SK-N-SH treated with all-trans-retinoic acid at 6 μM for 48 hours (cell line): Measurements from ENCODE around the gene SAMD11.

Experiments used
- ATAC-seq: fragments of 200-7000 bp; cut with Tn5 transposase; 3 replicates; pipeline ENCODE4 v1.9.1; 2020; ENCODE audit warnings: mild to moderate bottlenecking, moderate library complexity
- ARNTL ChIP-seq: fragments of 450-650 bp; formaldehyde crosslinking; IDR thresholded peaks from 2 replicates; pipeline ENCODE4 v1.5.0; 2020; ENCODE audit warnings: low read depth, mild to moderate bottlenecking, moderate library complexity, borderline replicate concordance
- BACH2 ChIP-seq: fragments of 250-450 bp; sonication (Bioruptor Pico); IDR thresholded peaks from 2 replicates; pipeline ENCODE4 v1.9.0; 2021; ENCODE audit warnings: mild to moderate bottlenecking, borderline replicate concordance
- CSDC2 ChIP-seq: fragments of 250-450 bp; sonication (Bioruptor Pico); IDR thresholded peaks from 2 replicates; pipeline ENCODE4 v1.5.0; 2020; ENCODE audit warnings: mild to moderate bottlenecking, moderate library complexity
- ESRRG ChIP-seq: fragments of 250-450 bp; sonication (Bioruptor Pico); IDR thresholded peaks from 2 replicates; pipeline ENCODE4 v1.6.1; 2021; ENCODE audit warnings: mild to moderate bottlenecking
- GLIS3 ChIP-seq: fragments of 250-450 bp; sonication (Bioruptor Pico); IDR thresholded peaks from 2 replicates; pipeline ENCODE4 v1.5.0; 2020; ENCODE audit warnings: mild to moderate bottlenecking, moderate library complexity
- ISL1 ChIP-seq: fragments of 250-450 bp; sonication (Bioruptor Pico); IDR thresholded peaks from 2 replicates; pipeline ENCODE4 v2.1.2; 2022; ENCODE audit warnings: mild to moderate bottlenecking, moderate library complexity
- OSR1 ChIP-seq: fragments of 250-450 bp; sonication (Bioruptor Pico); IDR thresholded peaks from 2 replicates; pipeline ENCODE4 v1.8.0; 2022; ENCODE audit warnings: moderate library complexity, mild to moderate bottlenecking, inconsistent platforms
- RARB ChIP-seq: fragments of 250-450 bp; sonication (Bioruptor Pico); IDR thresholded peaks from 2 replicates; pipeline ENCODE4 v1.8.0; 2021; ENCODE audit warnings: mild to moderate bottlenecking, moderate library complexity
- SNAI2 ChIP-seq: fragments of 250-450 bp; sonication (Bioruptor Pico); IDR thresholded peaks from 2 replicates; pipeline ENCODE4 v1.5.0; 2020; ENCODE audit warnings: mild to moderate bottlenecking, moderate library complexity
- TCF4 ChIP-seq: fragments of 250-450 bp; sonication (Bioruptor Pico); IDR thresholded peaks from 2 replicates; pipeline ENCODE4 v1.8.0; 2021; ENCODE audit warnings: mild to moderate bottlenecking, moderate library complexity, borderline replicate concordance
- ZC3H10 ChIP-seq: fragments of 250-450 bp; sonication (Bioruptor Pico); IDR thresholded peaks from 2 replicates; pipeline ENCODE4 v1.5.1; 2021; ENCODE audit warnings: mild to moderate bottlenecking, moderate library complexity
- ZFP3 ChIP-seq: fragments of 250-450 bp; sonication (Bioruptor Pico); IDR thresholded peaks from 2 replicates; pipeline ENCODE4 v1.5.0; 2020; ENCODE audit warnings: mild to moderate bottlenecking, moderate library complexity
- ZFP30 ChIP-seq: fragments of 450-650 bp; formaldehyde crosslinking; IDR thresholded peaks from 2 replicates; pipeline ENCODE4 v1.5.0; 2022; ENCODE audit warnings: mild to moderate bottlenecking, moderate library complexity
- ZNF565 ChIP-seq: fragments of 450-650 bp; formaldehyde crosslinking; conservative IDR thresholded peaks from 2 replicates; pipeline ENCODE4 v1.5.0; 2020; ENCODE audit warnings: low read depth, mild to moderate bottlenecking, moderate library complexity
- ZNF70 ChIP-seq: fragments of 450-650 bp; formaldehyde crosslinking; IDR thresholded peaks from 2 replicates; pipeline ENCODE4 v1.5.0; 2020; ENCODE audit warnings: mild to moderate bottlenecking, moderate library complexity
- ZNF8 ChIP-seq: fragments of 450-650 bp; formaldehyde crosslinking; IDR thresholded peaks from 2 replicates; pipeline ENCODE4 v1.5.0; 2020; ENCODE audit warnings: mild to moderate bottlenecking, moderate library complexity
- TF ChIP-seq, protein P1 (sequence below): fragments of 250-450 bp; sonication (Bioruptor Pico); IDR thresholded peaks from 2 replicates; pipeline ENCODE4 v1.5.0; 2020; ENCODE audit warnings: mild to moderate bottlenecking, moderate library complexity
- TF ChIP-seq, protein P2 (sequence below): fragments of 250-450 bp; sonication (Bioruptor Pico); IDR thresholded peaks from 2 replicates; pipeline ENCODE4 v1.8.0; 2020; ENCODE audit warnings: mild to moderate bottlenecking, moderate library complexity, borderline replicate concordance
- TF ChIP-seq, protein P3 (sequence below): fragments of 250-450 bp; sonication (Bioruptor Pico); IDR thresholded peaks from 2 replicates; pipeline ENCODE4 v1.5.1; 2020; ENCODE audit warnings: low read depth, mild to moderate bottlenecking, moderate library complexity
- TF ChIP-seq, protein P4 (sequence below): fragments of 250-450 bp; sonication (Bioruptor Pico); IDR thresholded peaks from 2 replicates; pipeline ENCODE4 v1.5.1; 2021; ENCODE audit warnings: mild to moderate bottlenecking, moderate library complexity

SAMD11 gene

DNA sequence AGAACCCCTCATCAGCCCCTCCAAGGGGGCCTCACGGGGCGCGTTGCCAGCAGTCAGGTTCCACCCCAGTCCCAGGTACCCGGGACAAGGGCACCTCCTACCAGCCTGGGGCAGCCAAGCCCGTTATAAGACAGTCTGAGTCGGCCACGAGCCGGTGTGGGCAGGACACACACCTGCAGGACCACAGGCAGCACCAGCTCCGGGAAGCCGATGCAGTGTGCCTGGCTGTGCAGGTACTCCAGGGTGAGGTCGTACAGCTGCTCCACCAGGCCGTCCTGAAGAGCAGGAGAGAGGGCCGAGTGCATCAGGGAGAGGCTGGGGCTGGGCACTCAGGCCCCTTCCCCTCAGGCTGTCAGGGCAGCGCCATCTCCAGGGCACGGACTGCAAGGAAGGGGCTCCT is 24.2 kb downstream of the SAMD11 start:
- TF ChIP-seq OSR1 (no peak), RARB (CRISPR knock-in tag) (no peak), GLIS3 (CRISPR knock-in tag) (no peak), ZNF70 (CRISPR knock-in tag) (no peak), ESRRG (CRISPR knock-in tag) (no peak), ZFP30 (CRISPR knock-in tag) (no peak), ARNTL (CRISPR knock-in tag) (no peak)
- TF ChIP-seq, protein P1, sequence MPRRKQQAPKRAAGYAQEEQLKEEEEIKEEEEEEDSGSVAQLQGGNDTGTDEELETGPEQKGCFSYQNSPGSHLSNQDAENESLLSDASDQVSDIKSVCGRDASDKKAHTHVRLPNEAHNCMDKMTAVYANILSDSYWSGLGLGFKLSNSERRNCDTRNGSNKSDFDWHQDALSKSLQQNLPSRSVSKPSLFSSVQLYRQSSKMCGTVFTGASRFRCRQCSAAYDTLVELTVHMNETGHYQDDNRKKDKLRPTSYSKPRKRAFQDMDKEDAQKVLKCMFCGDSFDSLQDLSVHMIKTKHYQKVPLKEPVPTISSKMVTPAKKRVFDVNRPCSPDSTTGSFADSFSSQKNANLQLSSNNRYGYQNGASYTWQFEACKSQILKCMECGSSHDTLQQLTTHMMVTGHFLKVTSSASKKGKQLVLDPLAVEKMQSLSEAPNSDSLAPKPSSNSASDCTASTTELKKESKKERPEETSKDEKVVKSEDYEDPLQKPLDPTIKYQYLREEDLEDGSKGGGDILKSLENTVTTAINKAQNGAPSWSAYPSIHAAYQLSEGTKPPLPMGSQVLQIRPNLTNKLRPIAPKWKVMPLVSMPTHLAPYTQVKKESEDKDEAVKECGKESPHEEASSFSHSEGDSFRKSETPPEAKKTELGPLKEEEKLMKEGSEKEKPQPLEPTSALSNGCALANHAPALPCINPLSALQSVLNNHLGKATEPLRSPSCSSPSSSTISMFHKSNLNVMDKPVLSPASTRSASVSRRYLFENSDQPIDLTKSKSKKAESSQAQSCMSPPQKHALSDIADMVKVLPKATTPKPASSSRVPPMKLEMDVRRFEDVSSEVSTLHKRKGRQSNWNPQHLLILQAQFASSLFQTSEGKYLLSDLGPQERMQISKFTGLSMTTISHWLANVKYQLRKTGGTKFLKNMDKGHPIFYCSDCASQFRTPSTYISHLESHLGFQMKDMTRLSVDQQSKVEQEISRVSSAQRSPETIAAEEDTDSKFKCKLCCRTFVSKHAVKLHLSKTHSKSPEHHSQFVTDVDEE (CRISPR knock-in tag), result no peak
- TF ChIP-seq, protein P2, sequence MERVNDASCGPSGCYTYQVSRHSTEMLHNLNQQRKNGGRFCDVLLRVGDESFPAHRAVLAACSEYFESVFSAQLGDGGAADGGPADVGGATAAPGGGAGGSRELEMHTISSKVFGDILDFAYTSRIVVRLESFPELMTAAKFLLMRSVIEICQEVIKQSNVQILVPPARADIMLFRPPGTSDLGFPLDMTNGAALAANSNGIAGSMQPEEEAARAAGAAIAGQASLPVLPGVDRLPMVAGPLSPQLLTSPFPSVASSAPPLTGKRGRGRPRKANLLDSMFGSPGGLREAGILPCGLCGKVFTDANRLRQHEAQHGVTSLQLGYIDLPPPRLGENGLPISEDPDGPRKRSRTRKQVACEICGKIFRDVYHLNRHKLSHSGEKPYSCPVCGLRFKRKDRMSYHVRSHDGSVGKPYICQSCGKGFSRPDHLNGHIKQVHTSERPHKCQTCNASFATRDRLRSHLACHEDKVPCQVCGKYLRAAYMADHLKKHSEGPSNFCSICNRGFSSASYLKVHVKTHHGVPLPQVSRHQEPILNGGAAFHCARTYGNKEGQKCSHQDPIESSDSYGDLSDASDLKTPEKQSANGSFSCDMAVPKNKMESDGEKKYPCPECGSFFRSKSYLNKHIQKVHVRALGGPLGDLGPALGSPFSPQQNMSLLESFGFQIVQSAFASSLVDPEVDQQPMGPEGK (CRISPR knock-in tag), result no peak
- no peak for ATAC-seq

DNA sequence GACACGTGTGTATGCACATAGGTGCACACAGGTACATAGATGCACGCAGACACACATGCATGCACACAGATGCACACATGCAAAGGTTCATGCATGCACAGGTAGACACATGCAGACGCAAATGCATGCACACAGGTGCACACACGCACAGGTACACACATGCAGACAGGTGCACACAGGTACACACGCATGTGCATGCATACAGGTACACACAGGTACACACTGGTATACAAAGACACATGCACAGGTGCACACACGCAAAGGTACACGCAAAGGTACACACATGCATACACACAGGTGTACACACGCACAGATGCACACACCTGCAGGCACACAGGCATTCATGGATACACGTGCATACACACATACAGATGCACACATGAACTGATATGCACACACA is 26.5 kb downstream of the SAMD11 start:
- TF ChIP-seq ZC3H10 (CRISPR knock-in tag) (no peak), ZNF8 (no peak), ESRRG (CRISPR knock-in tag) (no peak), ZNF565 (no peak), ZFP3 (CRISPR knock-in tag) (no peak), SNAI2 (CRISPR knock-in tag) (no peak), ZFP30 (CRISPR knock-in tag) (no peak), RARB (CRISPR knock-in tag) (no peak), CSDC2 (CRISPR knock-in tag) (no peak), TCF4 (CRISPR knock-in tag) (no peak), ISL1 (CRISPR knock-in tag) (no peak), GLIS3 (CRISPR knock-in tag) (no peak), OSR1 (no peak), ARNTL (CRISPR knock-in tag) (no peak), BACH2 (no peak)
- TF ChIP-seq, protein P3, sequence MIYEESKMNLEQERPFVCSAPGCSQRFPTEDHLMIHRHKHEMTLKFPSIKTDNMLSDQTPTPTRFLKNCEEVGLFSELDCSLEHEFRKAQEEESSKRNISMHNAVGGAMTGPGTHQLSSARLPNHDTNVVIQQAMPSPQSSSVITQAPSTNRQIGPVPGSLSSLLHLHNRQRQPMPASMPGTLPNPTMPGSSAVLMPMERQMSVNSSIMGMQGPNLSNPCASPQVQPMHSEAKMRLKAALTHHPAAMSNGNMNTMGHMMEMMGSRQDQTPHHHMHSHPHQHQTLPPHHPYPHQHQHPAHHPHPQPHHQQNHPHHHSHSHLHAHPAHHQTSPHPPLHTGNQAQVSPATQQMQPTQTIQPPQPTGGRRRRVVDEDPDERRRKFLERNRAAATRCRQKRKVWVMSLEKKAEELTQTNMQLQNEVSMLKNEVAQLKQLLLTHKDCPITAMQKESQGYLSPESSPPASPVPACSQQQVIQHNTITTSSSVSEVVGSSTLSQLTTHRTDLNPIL (CRISPR knock-in tag), result no peak
- TF ChIP-seq, protein P1 (CRISPR knock-in tag), result no peak
- TF ChIP-seq, protein P4, sequence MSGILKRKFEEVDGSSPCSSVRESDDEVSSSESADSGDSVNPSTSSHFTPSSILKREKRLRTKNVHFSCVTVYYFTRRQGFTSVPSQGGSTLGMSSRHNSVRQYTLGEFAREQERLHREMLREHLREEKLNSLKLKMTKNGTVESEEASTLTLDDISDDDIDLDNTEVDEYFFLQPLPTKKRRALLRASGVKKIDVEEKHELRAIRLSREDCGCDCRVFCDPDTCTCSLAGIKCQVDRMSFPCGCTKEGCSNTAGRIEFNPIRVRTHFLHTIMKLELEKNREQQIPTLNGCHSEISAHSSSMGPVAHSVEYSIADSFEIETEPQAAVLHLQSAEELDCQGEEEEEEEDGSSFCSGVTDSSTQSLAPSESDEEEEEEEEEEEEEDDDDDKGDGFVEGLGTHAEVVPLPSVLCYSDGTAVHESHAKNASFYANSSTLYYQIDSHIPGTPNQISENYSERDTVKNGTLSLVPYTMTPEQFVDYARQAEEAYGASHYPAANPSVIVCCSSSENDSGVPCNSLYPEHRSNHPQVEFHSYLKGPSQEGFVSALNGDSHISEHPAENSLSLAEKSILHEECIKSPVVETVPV, result no peak
- TF ChIP-seq, protein P2 (CRISPR knock-in tag), result no peak
- no peak for ATAC-seq
